ENCODE data around the gene UGT1A7. TPM values are rescaled to one million over a fixed set of nuclear protein-coding genes. Genes with fewer than 3 reads are reported as not detected.
"Not testable (repeated sequence)": the region's sequence is repeated elsewhere in the genome, so short reads cannot be mapped to it uniquely, and the experiment has no call there.

UGT1A7 gene
- total RNA-seq, 1 donor from 2014 or later = not detected

GRCh38 chr2:233650981-233651380 is 30.7 kb upstream of the UGT1A7 start:
- TF ChIP-seq, protein P1, sequence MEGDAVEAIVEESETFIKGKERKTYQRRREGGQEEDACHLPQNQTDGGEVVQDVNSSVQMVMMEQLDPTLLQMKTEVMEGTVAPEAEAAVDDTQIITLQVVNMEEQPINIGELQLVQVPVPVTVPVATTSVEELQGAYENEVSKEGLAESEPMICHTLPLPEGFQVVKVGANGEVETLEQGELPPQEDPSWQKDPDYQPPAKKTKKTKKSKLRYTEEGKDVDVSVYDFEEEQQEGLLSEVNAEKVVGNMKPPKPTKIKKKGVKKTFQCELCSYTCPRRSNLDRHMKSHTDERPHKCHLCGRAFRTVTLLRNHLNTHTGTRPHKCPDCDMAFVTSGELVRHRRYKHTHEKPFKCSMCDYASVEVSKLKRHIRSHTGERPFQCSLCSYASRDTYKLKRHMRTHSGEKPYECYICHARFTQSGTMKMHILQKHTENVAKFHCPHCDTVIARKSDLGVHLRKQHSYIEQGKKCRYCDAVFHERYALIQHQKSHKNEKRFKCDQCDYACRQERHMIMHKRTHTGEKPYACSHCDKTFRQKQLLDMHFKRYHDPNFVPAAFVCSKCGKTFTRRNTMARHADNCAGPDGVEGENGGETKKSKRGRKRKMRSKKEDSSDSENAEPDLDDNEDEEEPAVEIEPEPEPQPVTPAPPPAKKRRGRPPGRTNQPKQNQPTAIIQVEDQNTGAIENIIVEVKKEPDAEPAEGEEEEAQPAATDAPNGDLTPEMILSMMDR (IDR thresholded peaks at IDR 0.05; ENCODE audit: unreplicated experiment) = no peak
- Mint-ChIP-seq H3K36me3 (ENCODE audit: insufficient read depth) (no peaks in the 10 kb centered on the region), H3K27ac (no peak overlapping the region), H3K9me3 (ENCODE audit: low read depth) (peaks cover 16% of the 10 kb centered on the region), H3K4me3 (ENCODE audit: low read depth) (no peak overlapping the region), H3K27me3 (peaks cover 7% of the 10 kb centered on the region), H3K4me1 (ENCODE audit: low read depth) (no peaks in the 10 kb centered on the region)
- DNase-seq (ENCODE audit: low spot score, unreplicated experiment) = no peak

DNA sequence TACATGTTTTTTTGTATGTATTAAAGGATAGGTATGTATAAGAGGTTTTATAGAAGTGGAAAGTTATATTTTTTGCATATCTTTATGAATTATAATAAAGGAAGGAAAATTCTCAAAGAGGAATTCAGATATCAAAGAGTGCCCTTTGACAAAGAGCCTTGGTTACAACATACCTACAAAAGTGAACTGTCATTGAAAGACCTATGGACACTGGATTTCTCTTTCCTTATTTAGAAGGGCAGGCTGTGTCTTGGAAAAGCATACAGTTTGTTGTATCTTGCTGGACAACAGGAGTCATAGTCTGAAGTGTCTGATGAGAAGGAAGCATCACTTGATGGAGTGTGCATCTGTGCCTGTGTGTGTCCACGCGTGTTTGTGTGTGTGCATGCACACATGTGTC is 30.3 kb upstream of the UGT1A7 start:
- Mint-ChIP-seq H3K27ac (no peak overlapping the region), H3K4me1 (ENCODE audit: low read depth) (no peaks in the 10 kb centered on the region), H3K27me3 (peaks cover 7% of the 10 kb centered on the region), H3K36me3 (ENCODE audit: insufficient read depth) (no peaks in the 10 kb centered on the region), H3K9me3 (ENCODE audit: low read depth) (peaks cover 14% of the 10 kb centered on the region), H3K4me3 (ENCODE audit: low read depth) (no peak overlapping the region)
- DNase-seq (ENCODE audit: low spot score, unreplicated experiment) = no peak
- TF ChIP-seq, protein P1 (IDR thresholded peaks at IDR 0.05; ENCODE audit: unreplicated experiment) = no peak

DNA sequence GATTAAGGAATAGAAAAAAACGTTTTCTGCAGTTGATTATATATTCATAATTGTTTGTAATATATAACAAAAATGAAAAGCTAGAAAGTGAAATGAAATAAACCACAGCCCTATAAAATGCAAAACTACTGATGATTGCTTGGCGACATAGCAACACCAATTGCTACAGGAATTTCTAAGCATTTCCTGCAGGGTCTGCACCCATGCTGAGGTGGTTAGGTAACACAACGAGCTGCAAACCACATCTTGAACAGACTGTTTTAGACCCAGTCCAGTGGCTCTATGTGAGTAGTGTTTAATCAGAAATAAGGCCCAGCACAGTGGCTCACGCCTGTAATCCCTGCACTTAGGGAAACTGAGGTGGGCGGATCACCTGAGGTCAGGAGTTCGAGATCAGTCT is 27.2 kb upstream of the UGT1A7 start:
- H3K9me3 Mint-ChIP-seq (ENCODE audit: low read depth) = no peaks in the 10 kb centered on the region

DNA sequence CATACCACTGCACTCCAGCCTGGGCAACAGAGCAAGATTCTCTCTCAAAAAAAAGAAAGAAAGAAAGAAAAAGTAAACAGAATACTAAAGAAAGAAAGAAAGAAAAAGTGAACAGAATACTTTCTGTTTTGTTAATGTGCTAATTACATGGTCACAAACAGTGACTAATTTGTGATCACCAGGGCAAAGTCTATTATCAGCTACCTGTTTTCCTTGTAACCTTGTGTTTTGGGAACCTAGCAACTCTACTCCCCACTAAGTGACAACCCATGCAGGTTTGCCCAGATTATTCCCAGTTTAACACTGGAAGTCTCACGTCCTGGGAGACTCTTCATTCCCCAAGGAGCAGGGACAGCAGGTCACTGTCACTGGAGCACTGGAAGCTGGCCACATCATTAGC is 26.7 kb upstream of the UGT1A7 start:
- no peaks in the 10 kb centered on the region for H3K9me3 Mint-ChIP-seq (ENCODE audit: low read depth)
- no peaks in the 10 kb centered on the region for H3K36me3 Mint-ChIP-seq (ENCODE audit: insufficient read depth)
- DNase-seq (ENCODE audit: low spot score, unreplicated experiment) = no peak

More for the DNA sequence above, 27.2 kb upstream of the UGT1A7 start:
- Mint-ChIP-seq H3K27ac (no peak overlapping the region), H3K4me3 (ENCODE audit: low read depth) (no peak overlapping the region), H3K27me3 (peaks cover 13% of the 10 kb centered on the region), H3K4me1 (ENCODE audit: low read depth) (no peaks in the 10 kb centered on the region), H3K36me3 (ENCODE audit: insufficient read depth) (no peaks in the 10 kb centered on the region)
- no peak for DNase-seq (ENCODE audit: low spot score, unreplicated experiment)
- TF ChIP-seq, protein P1 (IDR thresholded peaks at IDR 0.05; ENCODE audit: unreplicated experiment) = no peak

GRCh38 chr2:233655943-233656342 is 25.8 kb upstream of the UGT1A7 start:
- not testable (repeated sequence) for H3K4me3 Mint-ChIP-seq (ENCODE audit: low read depth); H3K4me1 Mint-ChIP-seq (ENCODE audit: low read depth); H3K36me3 Mint-ChIP-seq (ENCODE audit: insufficient read depth); H3K27ac Mint-ChIP-seq; DNase-seq (ENCODE audit: low spot score, unreplicated experiment); H3K9me3 Mint-ChIP-seq (ENCODE audit: low read depth)
- H3K27me3 Mint-ChIP-seq = peaks cover 21% of the 10 kb centered on the region

More for the DNA sequence above, 26.7 kb upstream of the UGT1A7 start:
- H3K4me1 Mint-ChIP-seq (ENCODE audit: low read depth) = no peaks in the 10 kb centered on the region
- TF ChIP-seq, protein P1 (IDR thresholded peaks at IDR 0.05; ENCODE audit: unreplicated experiment) = no peak
- no peak overlapping the region for H3K4me3 Mint-ChIP-seq (ENCODE audit: low read depth)
- peaks cover 19% of the 10 kb centered on the region for H3K27me3 Mint-ChIP-seq
- H3K27ac Mint-ChIP-seq = no peak overlapping the region

- Mint-ChIP-seq H3K4me3 (ENCODE audit: low read depth) (no peak overlapping the region), H3K36me3 (ENCODE audit: insufficient read depth) (no peaks in the 10 kb centered on the region), H3K4me1 (ENCODE audit: low read depth) (no peaks in the 10 kb centered on the region), H3K27ac (no peak overlapping the region), H3K9me3 (ENCODE audit: low read depth) (no peaks in the 10 kb centered on the region), H3K27me3 (peaks cover 21% of the 10 kb centered on the region)
- TF ChIP-seq, protein P1 (IDR thresholded peaks at IDR 0.05; ENCODE audit: unreplicated experiment) = no peak
- DNase-seq (ENCODE audit: low spot score, unreplicated experiment) = no peak
These were observed 25.3 kb upstream of the UGT1A7 start for GRCh38 chr2:233656443-233656842.

All from progenitor cell of endocrine pancreas (in vitro differentiated cells).